ENCODE data around the gene UHRF1. TPM values are rescaled to one million over a fixed set of nuclear protein-coding genes. Genes with fewer than 3 reads are reported as not detected.

UHRF1 gene
- total RNA-seq, 4 donors from 2014 or later = 0.57 to 1.3 (median 1.0) TPM

DNA sequence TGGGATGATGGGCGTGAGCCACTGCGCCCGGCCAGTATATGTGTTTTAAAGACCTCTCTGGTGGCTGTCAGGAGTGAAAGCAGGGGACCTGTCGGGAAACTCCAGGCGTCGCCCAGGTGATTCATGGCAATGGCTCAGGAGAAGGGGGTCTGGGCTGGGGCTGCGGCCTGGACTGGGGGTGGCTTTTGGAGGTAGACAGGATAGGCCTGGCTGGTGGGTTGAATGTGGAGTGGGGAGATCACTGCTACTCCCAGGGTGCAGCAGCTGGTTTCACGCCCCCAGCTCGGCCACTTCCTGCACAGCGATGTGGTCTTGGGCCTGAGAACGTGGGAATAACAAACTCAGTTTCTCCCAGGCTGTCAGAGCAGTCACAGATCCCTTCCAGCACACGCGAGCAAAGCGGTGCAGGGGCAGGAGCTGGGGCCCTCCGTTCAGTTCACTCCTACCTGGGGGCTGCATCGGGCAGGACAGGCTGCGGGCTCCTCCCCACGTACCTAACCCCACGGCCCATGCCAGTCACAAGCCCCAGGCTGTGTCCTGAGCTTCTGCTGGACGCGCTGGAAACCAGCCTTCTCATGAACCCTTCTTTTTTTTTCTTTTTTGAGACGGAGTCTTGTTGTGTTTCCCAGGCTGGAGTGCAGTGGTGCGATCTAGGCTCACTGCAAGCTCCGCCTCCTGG lies 78.5 kb downstream of the UHRF1 start:
- TF ChIP-seq, protein P1, sequence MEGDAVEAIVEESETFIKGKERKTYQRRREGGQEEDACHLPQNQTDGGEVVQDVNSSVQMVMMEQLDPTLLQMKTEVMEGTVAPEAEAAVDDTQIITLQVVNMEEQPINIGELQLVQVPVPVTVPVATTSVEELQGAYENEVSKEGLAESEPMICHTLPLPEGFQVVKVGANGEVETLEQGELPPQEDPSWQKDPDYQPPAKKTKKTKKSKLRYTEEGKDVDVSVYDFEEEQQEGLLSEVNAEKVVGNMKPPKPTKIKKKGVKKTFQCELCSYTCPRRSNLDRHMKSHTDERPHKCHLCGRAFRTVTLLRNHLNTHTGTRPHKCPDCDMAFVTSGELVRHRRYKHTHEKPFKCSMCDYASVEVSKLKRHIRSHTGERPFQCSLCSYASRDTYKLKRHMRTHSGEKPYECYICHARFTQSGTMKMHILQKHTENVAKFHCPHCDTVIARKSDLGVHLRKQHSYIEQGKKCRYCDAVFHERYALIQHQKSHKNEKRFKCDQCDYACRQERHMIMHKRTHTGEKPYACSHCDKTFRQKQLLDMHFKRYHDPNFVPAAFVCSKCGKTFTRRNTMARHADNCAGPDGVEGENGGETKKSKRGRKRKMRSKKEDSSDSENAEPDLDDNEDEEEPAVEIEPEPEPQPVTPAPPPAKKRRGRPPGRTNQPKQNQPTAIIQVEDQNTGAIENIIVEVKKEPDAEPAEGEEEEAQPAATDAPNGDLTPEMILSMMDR (IDR thresholded peaks at IDR 0.05; ENCODE audit: low read depth) = no peak

DNA sequence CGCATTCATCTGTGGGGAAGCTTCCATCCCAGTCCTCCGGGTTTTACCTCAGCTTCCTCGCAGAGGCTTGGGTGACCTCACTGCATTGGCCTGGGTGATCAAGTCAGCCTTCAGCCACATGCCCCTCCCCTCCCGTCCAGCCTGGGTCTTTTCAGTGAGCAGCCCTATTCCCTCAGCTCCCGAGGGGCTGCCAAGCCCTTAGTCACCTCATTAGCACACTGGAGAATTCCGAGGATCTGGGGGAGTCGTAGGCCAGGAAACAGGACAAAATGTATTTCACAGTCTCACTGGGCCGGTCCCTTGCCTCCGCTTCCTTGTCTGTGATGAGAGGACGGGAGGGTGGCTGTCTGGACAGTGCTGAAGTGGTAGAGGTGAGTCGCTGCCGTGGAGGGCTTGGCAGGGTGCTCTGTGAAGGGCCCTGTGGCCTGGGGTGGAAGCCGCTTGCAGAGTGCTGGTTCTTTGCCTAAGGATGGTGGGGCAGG lies 79.5 kb downstream of the UHRF1 start:
- TF ChIP-seq, protein P1 (IDR thresholded peaks at IDR 0.05; ENCODE audit: low read depth) = no peak

DNA sequence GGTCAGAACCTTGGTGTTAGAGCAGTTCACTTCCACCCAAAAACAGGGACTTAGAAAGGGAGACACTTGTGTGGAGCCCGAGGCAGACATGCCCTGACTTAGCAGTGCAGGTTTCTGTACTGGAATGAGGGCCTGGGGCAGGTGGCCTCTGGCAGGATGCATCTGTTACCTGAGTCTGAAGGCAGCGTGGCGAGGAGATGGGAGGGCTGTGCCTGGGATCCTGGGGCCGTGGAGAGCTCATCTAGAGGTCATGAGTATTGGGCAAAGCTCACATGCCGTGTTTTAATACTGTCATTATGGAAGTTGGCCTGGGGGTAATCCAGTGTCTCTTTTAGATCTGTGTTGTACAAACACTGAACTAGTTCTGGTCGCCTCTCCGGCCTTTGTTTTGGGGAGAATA lies 81.0 kb downstream of the UHRF1 start:
- TF ChIP-seq, protein P1 (IDR thresholded peaks at IDR 0.05; ENCODE audit: low read depth) = no peak

DNA sequence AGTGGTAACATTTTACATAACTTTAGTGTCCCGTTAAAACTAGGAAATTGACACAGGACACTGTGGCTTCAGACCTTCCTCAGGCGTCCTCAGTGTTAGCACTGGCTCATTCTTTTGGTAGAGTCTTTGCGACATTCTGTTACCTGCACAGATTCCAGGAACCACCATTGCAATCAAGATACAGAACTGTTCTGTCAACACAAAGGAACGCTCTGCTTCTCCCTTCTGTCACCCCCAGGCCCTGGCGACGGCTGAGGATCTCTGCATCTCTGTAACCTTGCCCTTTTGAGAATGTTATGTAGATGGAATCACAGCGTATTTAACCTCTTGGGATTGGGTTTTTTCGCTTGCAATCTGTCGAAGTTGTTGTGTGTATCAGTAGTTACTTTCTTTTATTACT lies 82.2 kb downstream of the UHRF1 start:
- TF ChIP-seq, protein P1 (IDR thresholded peaks at IDR 0.05; ENCODE audit: low read depth) = no peak

DNA sequence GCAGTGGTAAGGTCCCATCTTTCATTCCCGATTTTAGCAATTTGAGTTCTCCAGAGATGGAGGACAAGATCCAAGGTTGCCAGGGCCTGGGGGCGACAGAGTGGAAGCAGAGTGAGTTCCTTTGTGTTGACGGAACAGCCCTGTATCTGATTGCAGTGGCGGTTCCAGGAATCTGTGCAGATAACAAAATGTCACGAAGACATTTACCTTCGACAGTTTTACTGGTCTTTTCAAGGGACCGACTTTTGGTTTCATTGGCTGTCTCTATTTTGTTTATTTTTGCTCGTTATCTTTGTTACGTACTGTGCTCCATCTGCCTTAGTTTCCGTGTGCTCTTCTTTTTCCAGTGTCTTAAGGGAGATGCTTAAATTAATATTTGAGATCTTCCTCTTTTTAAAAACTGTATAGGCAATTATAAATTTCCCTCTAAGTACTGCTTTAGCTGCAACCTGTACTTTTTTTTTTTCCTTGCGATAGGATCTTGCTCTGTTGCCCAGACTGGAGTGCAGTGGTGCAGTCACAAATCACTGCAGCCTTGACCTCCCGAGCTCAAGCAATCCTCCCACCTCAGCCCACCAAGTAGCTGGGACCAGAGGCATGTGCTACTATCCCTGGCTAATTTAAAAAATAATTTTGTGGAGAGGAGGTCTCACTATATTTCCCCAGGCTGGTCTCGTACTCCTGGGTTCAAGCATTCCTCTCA lies 82.8 kb downstream of the UHRF1 start:
- TF ChIP-seq, protein P1 (IDR thresholded peaks at IDR 0.05; ENCODE audit: low read depth) = no peak

DNA sequence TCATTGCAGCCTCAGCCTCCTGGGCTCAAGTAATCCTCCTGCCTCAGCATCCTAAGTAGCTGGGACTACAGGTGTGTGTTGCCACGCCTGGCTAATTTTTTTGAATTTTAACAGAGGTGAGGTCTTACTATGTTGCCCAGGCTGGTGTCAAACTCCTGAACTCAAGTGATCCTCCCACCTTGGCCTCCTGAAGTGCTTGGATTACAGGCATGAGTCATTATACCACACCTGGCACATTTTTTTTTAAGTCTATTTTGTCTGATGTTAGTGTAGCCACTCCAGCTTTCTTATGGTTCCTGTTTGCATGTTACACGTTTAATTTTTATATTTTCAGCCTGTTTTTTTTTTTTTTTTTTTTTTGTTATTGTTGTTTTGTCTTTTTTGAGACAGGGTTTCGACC lies 84.4 kb downstream of the UHRF1 start:
- TF ChIP-seq, protein P1 (IDR thresholded peaks at IDR 0.05; ENCODE audit: low read depth) = no peak

DNA sequence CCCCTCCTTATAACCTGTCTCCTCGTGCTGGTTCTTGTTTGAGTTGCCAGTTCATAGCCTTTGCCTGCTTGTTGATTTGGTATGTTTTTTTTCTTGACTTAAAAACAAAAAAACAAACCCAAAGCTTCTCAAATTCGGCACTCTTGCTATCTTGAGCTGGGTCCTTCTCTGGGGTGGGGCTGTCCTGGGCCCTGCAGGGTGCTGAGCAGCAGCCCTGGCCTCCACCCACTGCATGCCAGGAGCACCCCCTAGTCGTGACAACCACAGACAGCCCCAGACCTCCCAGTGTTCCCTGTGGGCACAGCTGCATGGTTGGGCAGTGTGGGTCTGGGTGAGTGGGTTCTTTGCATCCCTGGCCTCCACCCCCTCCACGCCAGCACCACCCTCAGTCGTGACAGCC lies 87.4 kb downstream of the UHRF1 start:
- TF ChIP-seq, protein P1 (IDR thresholded peaks at IDR 0.05; ENCODE audit: low read depth) = no peak
